ENCODE measurements around the gene PACC1.

Gene PACC1

GRCh38 chr1:212414328-212415106, at the start of gene PACC1:
PACC1 (minus strand) TSS chr1:212414886; CDS start chr1:212414757, 129 bp downstream.
- peak; percentile 58 to 93 (median 83) for DNase-seq

- DNase-seq, result no peak
Measured at GRCh38 chr1:212463565-212464285, 49.0 kb upstream of the PACC1 start.

- peak in 16 of 51 donors; percentile 4 to 68 (median 30) for DNase-seq
Measured at GRCh38 chr1:212461916-212462660, 47.4 kb upstream of the PACC1 start.

- DNase-seq, result no peak
Measured at GRCh38 chr1:212460376-212460775, 45.7 kb upstream of the PACC1 start.

- DNase-seq, result peak in 32 of 51 donors; percentile 13 to 85 (median 50)
Measured at GRCh38 chr1:212459656-212460055, 45.0 kb upstream of the PACC1 start.

- no peak for DNase-seq
Measured at GRCh38 chr1:212458817-212459216, 44.1 kb upstream of the PACC1 start.

- peak in 13 of 51 donors; percentile 10 to 51 (median 24) for DNase-seq
Measured at GRCh38 chr1:212457740-212458338, 43.2 kb upstream of the PACC1 start.

- DNase-seq, result peak in 50 of 51 donors; percentile 32 to 98 (median 83)
Measured at GRCh38 chr1:212455803-212456528, 41.3 kb upstream of the PACC1 start.

- no peak for DNase-seq
Measured at GRCh38 chr1:212455401-212455800, 40.7 kb upstream of the PACC1 start.

- DNase-seq, result no peak
Measured at GRCh38 chr1:212454741-212455140, 40.1 kb upstream of the PACC1 start.

- DNase-seq, result no peak
Measured at GRCh38 chr1:212453156-212453857, 38.6 kb upstream of the PACC1 start.

- peak in 27 of 51 donors; percentile 21 to 67 (median 47) for DNase-seq
Measured at GRCh38 chr1:212452323-212453155, 37.9 kb upstream of the PACC1 start.

GRCh38 chr1:212451416-212452322, 37.0 kb upstream of the PACC1 start:
- no peak for DNase-seq

GRCh38 chr1:212450331-212450881, 35.7 kb upstream of the PACC1 start:
- peak in 9 of 51 donors; percentile 9 to 54 (median 32) for DNase-seq

- no peak for DNase-seq
Measured at GRCh38 chr1:212447478-212447877, 32.8 kb upstream of the PACC1 start.

- no peak for DNase-seq
Measured at GRCh38 chr1:212446333-212446732, 31.6 kb upstream of the PACC1 start.

GRCh38 chr1:212442408-212442807, 27.7 kb upstream of the PACC1 start:
- no peak for DNase-seq

GRCh38 chr1:212440419-212440818, 25.7 kb upstream of the PACC1 start:
- no peak for DNase-seq
